ENCODE data around the gene TMEM120A.
"Not testable (repeated sequence)": the region's sequence is repeated elsewhere in the genome, so short reads cannot be mapped to it uniquely, and the experiment has no call there.

TMEM120A gene

DNA sequence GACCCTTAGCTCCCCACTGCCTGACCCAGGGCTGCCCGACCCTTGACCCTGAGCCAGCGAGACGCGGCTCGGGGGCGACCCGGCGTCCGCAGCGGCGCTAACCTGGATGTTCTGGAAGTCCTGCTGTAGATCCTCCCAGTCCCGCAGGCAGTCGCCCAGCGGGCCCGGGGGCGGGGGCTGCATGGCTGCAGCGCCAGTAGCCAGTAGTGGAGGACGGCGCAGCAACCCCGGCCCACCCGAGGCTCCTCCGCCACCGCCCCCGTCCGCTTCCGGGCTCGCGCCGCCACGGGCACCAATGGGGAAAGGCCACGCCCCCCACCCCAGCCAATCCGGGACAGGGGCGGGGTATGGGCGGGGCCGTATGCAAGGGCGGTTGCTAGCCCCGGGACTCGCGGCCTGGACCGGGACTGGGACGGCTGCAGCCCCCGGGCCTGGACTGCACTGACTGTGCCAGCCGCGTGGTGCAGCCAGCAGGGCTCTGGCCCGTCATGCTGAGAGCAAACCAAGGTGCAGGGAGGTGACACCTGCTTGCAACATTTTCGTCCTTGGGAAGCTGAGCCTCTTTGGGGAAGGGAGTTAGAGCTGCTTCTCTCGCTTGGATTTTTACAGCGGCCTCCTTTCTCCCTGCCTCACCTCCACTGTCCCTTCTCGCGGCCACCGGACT lies at the start of gene TMEM120A:
Gene TMEM120A, minus strand, starts transcription at position 208 of the 664 bp plus-strand sequence. Its CDS starts 25 bp downstream, at position 183.
- no peak for FAIRE-seq

DNA sequence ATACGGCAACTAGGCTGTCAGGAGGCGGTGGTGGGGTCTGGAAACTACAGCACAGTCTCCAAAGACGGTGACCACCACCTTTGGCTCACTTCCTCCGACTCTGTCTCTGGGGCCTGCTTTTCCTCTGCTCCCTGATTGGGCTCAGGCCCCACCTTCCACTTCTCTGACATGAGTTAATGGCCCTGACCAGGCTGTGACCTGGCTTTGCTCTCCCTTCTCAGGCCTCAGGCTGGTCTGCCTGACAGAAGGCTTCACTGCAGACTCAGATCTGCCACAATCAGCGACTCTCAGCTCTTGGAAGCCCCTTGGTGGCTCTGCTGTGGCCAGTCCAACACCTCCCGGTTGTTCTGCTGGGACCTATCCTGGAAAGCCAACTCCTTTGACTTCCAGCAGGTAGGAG lies 45.7 kb upstream of the TMEM120A start:
- no peak for FAIRE-seq

DNA sequence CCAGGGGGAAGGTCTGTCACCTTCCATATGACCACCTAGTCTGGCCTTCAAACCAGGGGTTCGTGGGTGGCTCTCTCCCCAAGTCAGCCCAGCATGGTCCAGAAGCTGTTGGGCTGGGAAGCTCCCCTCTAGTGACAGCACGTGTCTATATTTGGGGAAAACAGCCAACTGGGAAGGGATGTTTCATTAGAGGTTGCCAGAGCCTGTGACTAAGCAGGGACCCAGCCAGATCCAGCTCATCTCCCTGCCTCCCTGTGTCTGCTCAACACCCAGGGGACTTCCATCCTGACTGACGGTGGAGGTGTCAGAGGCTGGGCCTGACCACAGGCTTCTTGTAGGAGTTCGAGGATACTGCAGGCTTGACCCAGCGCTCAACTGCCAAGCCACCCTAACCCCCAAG lies 42.9 kb upstream of the TMEM120A start:
- FAIRE-seq: no peak

DNA sequence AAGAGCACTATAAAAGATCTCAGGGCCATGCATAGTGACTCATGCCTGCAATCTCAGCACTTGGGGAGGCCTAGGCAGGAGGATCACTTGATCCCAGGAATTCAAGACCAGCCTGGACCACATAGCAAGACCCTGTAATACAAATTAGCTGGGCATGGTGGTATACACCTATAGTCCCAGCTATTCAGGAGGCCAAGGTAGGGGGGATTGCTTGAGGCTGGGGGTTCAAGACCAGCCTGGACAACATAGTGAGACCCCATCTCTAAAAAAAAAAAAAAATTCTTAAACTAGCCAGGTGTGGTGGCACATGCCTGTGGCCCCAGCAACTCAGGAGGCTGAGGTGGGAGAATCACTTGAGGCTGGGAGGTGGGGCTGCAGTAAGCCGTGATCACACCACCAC lies 37.6 kb upstream of the TMEM120A start:
- FAIRE-seq: no peak

- FAIRE-seq: not testable (repeated sequence)
Observed at GRCh38 chr7:76029682-76030081, 35.3 kb upstream of the TMEM120A start.

- FAIRE-seq: no peak
Observed at GRCh38 chr7:76023002-76023401, 28.6 kb upstream of the TMEM120A start.

GRCh38 chr7:76022026-76022780 lies 27.8 kb upstream of the TMEM120A start:
- FAIRE-seq: no peak

GRCh38 chr7:76020031-76020714 lies 25.8 kb upstream of the TMEM120A start:
- FAIRE-seq: no peak

DNA sequence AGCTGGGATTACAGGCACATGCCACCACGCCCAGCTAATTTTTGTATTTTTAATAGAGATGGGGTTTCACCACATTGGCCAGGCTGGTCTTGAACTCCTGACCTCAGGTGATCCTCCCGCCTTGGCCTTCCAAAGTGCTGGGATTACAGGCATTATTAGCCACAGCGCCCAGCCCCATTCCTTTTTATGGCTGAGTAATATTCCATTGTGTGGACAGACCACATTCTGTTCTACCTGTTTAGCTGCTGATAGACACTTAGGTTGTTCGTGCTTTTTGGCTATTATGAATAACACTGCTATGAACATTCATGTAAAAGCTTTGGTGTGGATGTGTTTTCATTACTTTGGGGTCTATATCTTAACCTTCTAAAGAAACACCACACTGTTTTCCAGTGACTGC lies 24.1 kb upstream of the TMEM120A start:
- FAIRE-seq: not testable (repeated sequence)

DNA sequence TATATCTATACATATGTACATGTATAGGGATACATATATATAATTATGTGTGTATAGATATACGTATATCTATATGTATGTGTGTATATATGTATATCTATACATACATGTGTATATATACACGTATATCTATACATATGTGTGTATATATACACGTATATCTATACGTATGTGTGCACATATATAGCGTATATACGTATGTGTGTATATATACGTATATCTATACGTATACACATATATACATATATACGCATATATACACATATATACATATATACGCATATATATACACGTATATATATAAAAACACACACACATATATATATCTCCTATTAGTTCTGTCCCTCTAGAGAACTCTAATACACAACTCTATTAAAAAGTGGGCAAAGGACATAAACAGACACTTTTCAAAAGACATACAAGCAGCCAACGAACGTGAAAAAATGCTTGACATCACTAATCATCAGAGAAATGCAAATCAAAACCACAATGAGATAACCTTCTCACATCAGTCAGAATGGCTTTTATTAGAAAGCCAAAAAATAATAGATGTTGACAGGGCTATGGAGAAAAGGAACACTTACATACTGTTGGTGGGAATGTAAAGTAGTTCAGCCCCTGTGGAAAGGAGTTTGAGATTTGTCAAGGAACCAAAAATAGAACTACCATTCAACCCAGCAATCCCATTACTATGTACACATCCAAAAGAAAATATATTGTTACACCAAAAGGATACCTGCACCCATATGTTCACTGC lies 22.0 kb upstream of the TMEM120A start:
- FAIRE-seq: no peak

DNA sequence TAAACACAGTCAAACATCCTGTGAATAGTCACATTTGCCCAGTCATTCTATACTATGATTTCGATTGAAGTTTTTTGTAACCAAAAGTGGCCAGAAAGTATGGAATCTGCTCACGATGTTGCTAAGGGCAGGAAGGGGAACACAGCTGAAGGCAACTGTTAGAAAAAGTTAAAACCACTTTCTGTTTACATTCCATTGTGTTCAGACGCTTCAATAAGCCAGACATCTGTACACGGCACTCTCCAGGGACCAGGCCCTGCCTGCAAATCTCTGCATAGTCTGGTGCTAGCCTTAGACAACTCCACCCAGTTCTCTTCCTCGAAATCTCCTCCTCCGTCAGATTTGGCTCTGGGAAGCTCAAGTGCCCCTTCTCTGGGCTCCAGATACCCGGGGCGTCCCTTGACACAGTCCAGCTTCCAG lies 17.1 kb upstream of the TMEM120A start:
- FAIRE-seq: no peak

DNA sequence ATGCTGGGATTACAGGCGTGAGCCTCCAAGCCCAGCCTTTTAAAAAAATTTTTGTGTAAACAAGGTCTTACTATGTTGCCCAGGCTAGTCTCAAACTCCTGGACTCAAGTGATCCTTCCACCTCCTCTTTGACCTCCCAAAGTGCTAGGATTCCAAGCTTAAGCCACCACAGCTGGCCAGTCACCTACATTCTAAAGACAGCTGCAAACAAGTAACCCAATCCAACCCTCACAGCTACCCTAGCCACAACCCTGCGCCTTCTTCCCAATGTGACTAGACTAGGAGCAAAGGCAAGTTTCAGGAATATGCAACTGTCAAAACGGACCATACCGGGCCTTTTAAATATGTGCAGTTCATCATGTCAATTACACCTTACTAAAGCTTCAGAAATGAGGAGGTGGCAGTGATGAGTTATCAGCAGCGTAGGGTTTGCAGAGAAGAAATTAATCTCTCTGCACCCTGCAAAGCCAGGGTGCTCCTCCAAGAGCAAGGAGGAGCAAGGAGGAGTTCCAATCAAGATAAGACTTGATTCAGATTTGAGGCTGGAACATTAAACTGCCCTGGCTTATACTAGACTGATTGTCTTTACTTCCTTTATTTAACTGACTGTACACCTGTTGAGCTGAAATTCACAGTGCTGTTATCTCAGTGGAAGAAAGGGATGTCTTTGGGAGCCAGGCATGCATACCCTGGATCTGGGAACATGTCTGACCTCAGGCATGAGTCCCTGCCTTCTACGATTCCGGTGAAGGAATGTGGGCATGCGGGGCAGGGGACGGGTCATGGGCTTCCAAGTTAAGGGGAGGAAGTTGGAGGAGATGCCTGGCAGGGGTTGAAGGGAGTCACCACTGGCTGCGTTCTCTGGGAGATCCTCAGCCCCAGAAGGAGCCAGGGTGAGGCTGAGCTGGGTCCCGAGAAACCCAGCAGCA lies 15.5 kb upstream of the TMEM120A start:
- no peak for FAIRE-seq

GRCh38 chr7:76008156-76008687 lies 13.8 kb upstream of the TMEM120A start:
- no peak for FAIRE-seq

- not testable (repeated sequence) for FAIRE-seq
Observed at GRCh38 chr7:76005004-76005403, 10.6 kb upstream of the TMEM120A start.

GRCh38 chr7:76003351-76003750 lies 9.0 kb upstream of the TMEM120A start:
- FAIRE-seq: no peak

DNA sequence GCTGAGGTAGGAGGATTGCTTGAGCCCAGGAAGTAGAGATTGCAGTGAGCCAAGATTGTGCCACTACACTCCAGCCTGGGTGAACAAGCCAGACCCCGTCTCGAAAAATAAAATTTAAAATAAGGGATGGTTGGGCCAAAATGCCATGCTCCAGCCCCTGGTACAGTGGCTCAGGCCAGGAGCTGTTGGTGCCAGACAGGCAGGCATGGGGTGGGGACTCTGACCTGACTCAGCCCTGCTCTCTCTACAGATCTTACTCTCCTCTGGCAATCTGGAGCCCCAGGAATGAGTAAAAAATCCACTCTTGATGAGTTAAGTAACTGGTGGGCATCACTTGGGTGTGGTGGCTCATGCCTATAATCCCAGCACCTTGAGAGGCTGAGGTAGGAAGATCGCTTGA lies 8.4 kb upstream of the TMEM120A start:
- FAIRE-seq: no peak

DNA sequence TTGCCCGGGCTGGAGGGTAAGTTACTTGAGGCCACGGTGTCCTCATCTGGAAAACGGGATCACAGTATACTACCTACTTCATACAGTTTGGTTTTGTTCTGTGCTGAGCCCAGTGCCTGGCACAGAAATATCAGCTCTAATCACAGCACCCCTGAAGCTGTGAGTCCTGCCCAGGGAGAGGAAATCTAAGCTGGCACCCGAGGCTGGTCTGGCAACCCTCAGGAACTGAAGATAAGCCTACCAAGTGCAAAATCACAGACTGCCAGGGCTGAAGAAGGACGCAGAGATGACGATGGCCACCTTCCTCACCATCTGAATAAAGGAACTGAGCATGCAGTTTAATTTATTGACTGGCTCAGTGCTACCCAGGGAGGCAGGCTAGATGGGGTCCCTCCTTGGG lies 7.7 kb upstream of the TMEM120A start:
- FAIRE-seq: no peak

DNA sequence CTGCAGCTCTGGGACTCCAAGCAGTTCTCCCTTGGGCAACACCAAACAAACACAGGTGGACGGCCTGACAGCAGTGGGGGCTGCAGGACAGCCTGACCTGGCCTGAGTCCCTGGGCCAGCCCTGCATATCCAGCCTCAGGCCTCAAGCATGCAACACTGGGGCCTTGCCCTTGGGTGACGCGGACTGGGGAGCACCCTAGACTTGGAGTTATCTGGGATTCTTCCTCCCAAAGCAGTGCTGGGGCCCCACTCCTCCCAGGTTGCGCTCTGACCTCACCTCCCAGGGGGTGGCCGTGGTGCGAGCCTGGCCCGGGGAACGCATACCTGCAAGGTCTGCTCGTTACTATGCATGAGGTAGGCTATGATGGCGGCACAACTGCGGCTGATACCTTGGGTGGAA lies 6.2 kb upstream of the TMEM120A start:
- FAIRE-seq: no peak

GRCh38 chr7:75998038-75998437 lies 3.6 kb upstream of the TMEM120A start:
- no peak for FAIRE-seq

- no peak for FAIRE-seq
Observed at GRCh38 chr7:75996476-75996875, 2.1 kb upstream of the TMEM120A start.

- FAIRE-seq: no peak
Observed at GRCh38 chr7:75995996-75996395, 1.6 kb upstream of the TMEM120A start.

DNA sequence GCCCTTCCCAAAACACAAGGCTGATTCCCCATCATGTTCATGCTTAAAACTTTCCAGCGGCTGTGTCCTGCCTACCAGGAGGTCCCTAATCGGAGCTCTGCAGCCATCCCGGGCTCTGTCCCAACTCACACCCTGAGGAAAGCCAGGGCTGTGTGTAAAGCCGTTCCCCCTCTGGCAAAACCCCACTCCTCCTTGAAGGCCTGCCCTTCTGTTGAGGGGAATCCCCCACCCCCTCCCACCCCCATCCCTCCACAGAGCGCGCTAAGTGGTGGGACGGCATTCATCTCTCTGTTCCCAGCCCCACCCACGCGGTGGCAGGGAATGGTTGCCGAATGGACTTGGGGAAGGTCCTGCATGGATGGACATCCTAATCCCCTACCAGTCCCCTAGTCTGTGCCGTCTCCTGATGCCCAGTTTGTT lies 667 bp upstream of the TMEM120A start:
- FAIRE-seq: no peak
